Mucosa of gallbladder (tissue), 1 donor: ENCODE results near the gene TTC4. TPM values are rescaled to one million over a fixed set of nuclear protein-coding genes. Genes with fewer than 3 reads are reported as not detected.

ENCODE experiments used
- DNase-seq: peaks from one replicate; pipeline ENCODE4 v3.0.0-alpha.2; 2020; ENCODE audit warnings: low spot score
- total RNA-seq: library from RNA; stranded (reverse); gene quantifications from one replicate; pipeline ENCODE4 v1.2.1, GENCODE V29; 2021
- donor health status: DM: no; HTN: no; CAD: no.

The TTC4 gene
- total RNA-seq, 1 donor from 2014 or later = 14.0 TPM

- DNase-seq = no peak
Measured at GRCh38 chr1:54703471-54703870, 12.2 kb upstream of the TTC4 start.

- no peak for DNase-seq
Measured at GRCh38 chr1:54705153-54705552, 10.5 kb upstream of the TTC4 start.

GRCh38 chr1:54706419-54706818 is 9.2 kb upstream of the TTC4 start:
- no peak for DNase-seq

- no peak for DNase-seq
Measured at GRCh38 chr1:54708385-54708784, 7.3 kb upstream of the TTC4 start.

- no peak for DNase-seq
Measured at GRCh38 chr1:54709547-54710292, 5.9 kb upstream of the TTC4 start.

GRCh38 chr1:54710434-54710833 is 5.2 kb upstream of the TTC4 start:
- DNase-seq = no peak

GRCh38 chr1:54710841-54711240 is 4.8 kb upstream of the TTC4 start:
- DNase-seq = no peak

- no peak for DNase-seq
Measured at GRCh38 chr1:54711536-54711935, 4.1 kb upstream of the TTC4 start.

GRCh38 chr1:54714881-54715492 is 674 bp upstream of the TTC4 start:
- no peak for DNase-seq

- no peak for DNase-seq
Measured at GRCh38 chr1:54716299-54717047, 812 bp downstream of the TTC4 start.

GRCh38 chr1:54721719-54722118 is 6.1 kb downstream of the TTC4 start:
- no peak for DNase-seq

- DNase-seq = no peak
Measured at GRCh38 chr1:54723985-54724384, 8.3 kb downstream of the TTC4 start.

- DNase-seq = no peak
Measured at GRCh38 chr1:54724771-54725170, 9.1 kb downstream of the TTC4 start.

GRCh38 chr1:54728027-54728426 is 12.4 kb downstream of the TTC4 start:
- no peak for DNase-seq

- no peak for DNase-seq
Measured at GRCh38 chr1:54736685-54737084, 21.0 kb downstream of the TTC4 start.

GRCh38 chr1:54738244-54738643 is 22.6 kb downstream of the TTC4 start:
- no peak for DNase-seq

GRCh38 chr1:54741531-54741930 is 25.9 kb downstream of the TTC4 start:
- DNase-seq = no peak

- DNase-seq = no peak
Measured at GRCh38 chr1:54742282-54742681, 26.6 kb downstream of the TTC4 start.

- DNase-seq = no peak
Measured at GRCh38 chr1:54743416-54744226, 28.0 kb downstream of the TTC4 start.

GRCh38 chr1:54744696-54745095 is 29.0 kb downstream of the TTC4 start:
- DNase-seq = no peak

GRCh38 chr1:54745274-54745673 is 29.6 kb downstream of the TTC4 start:
- no peak for DNase-seq

GRCh38 chr1:54745864-54746263 is 30.2 kb downstream of the TTC4 start:
- no peak for DNase-seq
